IMR-90 (cell line): Measurements from ENCODE around the gene ASH1L.

Experiments used
- CEBPB ChIP-seq: IDR thresholded peaks from 2 replicates; pipeline ENCODE4 v1.6.1; 2012; ENCODE audit warnings: low read depth, low read length, improper control_type of control experiment
- CHD1 ChIP-seq: IDR thresholded peaks from 2 replicates; pipeline ENCODE4 v1.6.1; 2012; ENCODE audit warnings: low read depth, low read length, improper control_type of control experiment
- CTCF ChIP-seq: conservative IDR thresholded peaks from 2 replicates; pipeline ENCODE4 v1.5.1; 2012; ENCODE audit warnings: mild to moderate bottlenecking, low read depth, low read length, improper control_type of control experiment
- MAFK ChIP-seq: IDR thresholded peaks from 2 replicates; pipeline ENCODE4 v1.6.1; 2012; ENCODE audit warnings: low read depth, low read length, improper control_type of control experiment
- NFE2L2 ChIP-seq: fragments of 150-350 bp; IDR thresholded peaks from 2 replicates; pipeline ENCODE4 v1.6.1; 2016; ENCODE audit warnings: low read depth, mild to moderate bottlenecking, low read length
- POLR2A ChIP-seq: IDR thresholded peaks from 2 replicates; pipeline ENCODE4 v1.6.1; 2012; ENCODE audit warnings: mild to moderate bottlenecking, low read depth, low read length
- RAD21 ChIP-seq: IDR thresholded peaks from 2 replicates; pipeline ENCODE4 v1.6.1; 2012; ENCODE audit warnings: low read length, improper control_type of control experiment
- SMC3 ChIP-seq: fragments of 150-350 bp; IDR thresholded peaks from 2 replicates; pipeline ENCODE4 v1.6.1; 2016; ENCODE audit warnings: low read depth, mild to moderate bottlenecking, antibody characterized with exemption, low read length, moderate library complexity
- USF2 ChIP-seq: fragments of 150-350 bp; IDR thresholded peaks from 2 replicates; pipeline ENCODE4 v1.6.1; 2017; ENCODE audit warnings: mild to moderate bottlenecking, antibody characterized with exemption, low read length, low read depth

- TF ChIP-seq CTCF (no peak), CHD1 (no peak), MAFK (no peak), POLR2A (no peak), NFE2L2 (no peak), USF2 (no peak), RAD21 (no peak), CEBPB (no peak), SMC3 (no peak)
Measured at GRCh38 chr1:155296661-155297060, 265.9 kb downstream of the ASH1L start.
